CD14-positive monocyte (primary cell): ENCODE data around the gene IRAK3. TPM values are rescaled to one million over a fixed set of nuclear protein-coding genes. Genes with fewer than 3 reads are reported as not detected.

ENCODE experiments used
- DNase-seq, 3 donors: peaks; one replicate each; pipeline ENCODE4 v3.0.0-alpha.2; 2011 to 2022
- H2AFZ ChIP-seq: 2 replicates; pipeline ENCODE4 v1.6.0; 2012; ENCODE audit warnings: mild to moderate bottlenecking, low read depth, low read length, inconsistent platforms; ENCODE audit not compliant: insufficient read depth, poor library complexity, severe bottlenecking
- H3K27ac ChIP-seq, 2 donors: 1 replicate in 1 of 2; 2 replicates in 1 of 2; pipeline ENCODE4 v1.5.1; 2012 to 2013; ENCODE audit warnings: low read length in 2 of 2, control low read depth in 1 of 2, inconsistent platforms in 1 of 2, low read depth in 1 of 2, mild to moderate bottlenecking in 1 of 2
- H3K27me3 ChIP-seq, 2 donors: one replicate each; pipeline versions ENCODE4 v1.6.0 to v1.6.1; 2011 to 2013; ENCODE audit warnings: low read length in 2 of 2; ENCODE audit not compliant: control insufficient read depth in 2 of 2, insufficient read depth in 2 of 2
- H3K36me3 ChIP-seq, 2 donors: replicated peaks in 1 of 2; 1 replicate in 1 of 2; 2 replicates in 1 of 2; pipeline versions ENCODE4 v1.5.1 to v1.6.1; 2012 to 2013; ENCODE audit warnings: low read length in 2 of 2, control low read depth in 1 of 2, inconsistent platforms in 1 of 2, mild to moderate bottlenecking in 1 of 2; ENCODE audit not compliant: insufficient read depth in 2 of 2, control insufficient read depth in 1 of 2
- H3K4me1 ChIP-seq, 2 donors: 1 replicate in 1 of 2; 2 replicates in 1 of 2; pipeline versions ENCODE4 v1.5.1 to v1.6.1; 2012 to 2013; ENCODE audit warnings: low read length in 2 of 2, control low read depth in 1 of 2, inconsistent platforms in 1 of 2, mild to moderate bottlenecking in 1 of 2, moderate library complexity in 1 of 2; ENCODE audit not compliant: insufficient read depth in 2 of 2, control insufficient read depth in 1 of 2
- H3K4me2 ChIP-seq: replicated peaks from 2 replicates; pipeline ENCODE3; 2012; ENCODE audit warnings: low read length, moderate library complexity, mild to moderate bottlenecking; ENCODE audit not compliant: poor library complexity, severe bottlenecking; ENCODE audit errors: extremely low read depth
- H3K4me3 ChIP-seq, 3 experiments: fragments of 200-600 bp in 1 of 3; sonication (generic) in 1 of 3; replicated peaks in 1 of 3; 1 replicate in 2 of 3; 2 replicates in 1 of 3; pipeline ENCODE4 v1.5.1; 2011 to 2013; ENCODE audit warnings: low read length in 3 of 3, mild to moderate bottlenecking in 3 of 3, control low read depth in 2 of 3, low read depth in 2 of 3, inconsistent platforms in 1 of 3, moderate library complexity in 1 of 3
- H3K79me2 ChIP-seq: 2 replicates; pipeline ENCODE4 v1.6.0; 2012; ENCODE audit warnings: mild to moderate bottlenecking, control low read depth, inconsistent platforms, low read length, moderate library complexity; ENCODE audit not compliant: insufficient read depth
- H3K9ac ChIP-seq: 2 replicates; pipeline ENCODE4 v1.6.0; 2017; ENCODE audit warnings: low read length, mild to moderate bottlenecking; ENCODE audit not compliant: insufficient read depth, poor library complexity, severe bottlenecking
- H3K9me3 ChIP-seq, 2 donors: replicated peaks in 1 of 2; 1 replicate in 1 of 2; 2 replicates in 1 of 2; pipeline versions ENCODE4 v1.5.1 to v1.6.1; 2012 to 2013; ENCODE audit warnings: low read length in 2 of 2, control low read depth in 1 of 2; ENCODE audit not compliant: control insufficient read depth in 1 of 2, insufficient read depth in 1 of 2
- H4K20me1 ChIP-seq: 2 replicates; pipeline ENCODE4 v1.6.0; 2012; ENCODE audit warnings: mild to moderate bottlenecking, low read length, control low read depth, moderate library complexity; ENCODE audit not compliant: insufficient read depth
- H3K27ac Mint-ChIP-seq, 7 donors: one replicate each; pipeline ENCODE4 v1.8.0; 2020; ENCODE audit warnings: mild to moderate bottlenecking in 7 of 7, mixed read lengths in 7 of 7, moderate library complexity in 6 of 7, inconsistent platforms in 2 of 7
- H3K27me3 Mint-ChIP-seq, 3 donors: one replicate each; pipeline ENCODE4 v1.8.0; 2021 to 2022; ENCODE audit warnings: low read depth in 3 of 3, mild to moderate bottlenecking in 3 of 3, mixed read lengths in 3 of 3, moderate library complexity in 3 of 3, inconsistent platforms in 1 of 3
- H3K36me3 Mint-ChIP-seq, 2 donors: one replicate each; pipeline ENCODE4 v1.8.0; 2020; ENCODE audit warnings: mixed read lengths in 2 of 2, inconsistent platforms in 1 of 2, mild to moderate bottlenecking in 1 of 2
- H3K4me1 Mint-ChIP-seq: one replicate; pipeline ENCODE4 v1.8.0; 2020; ENCODE audit warnings: mild to moderate bottlenecking, mixed read lengths
- H3K4me3 Mint-ChIP-seq, 2 donors: one replicate each; pipeline ENCODE4 v1.8.0; 2020; ENCODE audit warnings: mild to moderate bottlenecking in 2 of 2, mixed read lengths in 2 of 2, moderate library complexity in 1 of 2
- H3K9me3 Mint-ChIP-seq, 7 donors: one replicate each; pipeline ENCODE4 v1.8.0; 2020 to 2022; ENCODE audit warnings: mixed read lengths in 7 of 7, mild to moderate bottlenecking in 6 of 7, moderate library complexity in 6 of 7, inconsistent platforms in 2 of 7
- CTCF ChIP-seq: fragments of 200-600 bp; IDR thresholded peaks from one replicate; pipeline ENCODE4 v1.8.0; 2022; ENCODE audit warnings: antibody characterized with exemption, mild to moderate bottlenecking
- WGBS: methylation state at CpG from one replicate; pipeline ENCODE4 v1.1.5; 2013; ENCODE audit warnings: missing lambda C conversion rate; ENCODE audit not compliant: insufficient coverage; 5-methylcytosine and 5-hydroxymethylcytosine counted together
- intact Hi-C, 2 donors: fragments of 100-400 bp; cut with micrococcal nuclease; formaldehyde crosslinking; loops; one replicate each; pipeline versions ENCODE4 v1.15.0 to v1.15.1; 2023
- polyA plus RNA-seq, 3 donors: library from polyadenylated mRNA; depleted of rRNA in 1 of 3; unstranded in 2 of 3; stranded (reverse) in 1 of 3; fragments of 300-500 nt in 2 of 3; fragments of >200 nt in 1 of 3; fragmentation: Illumina TruSeq in 2 of 3; gene quantifications; 1 replicate in 2 of 3; 2 replicates in 1 of 3; pipeline ENCODE4 v1.2.3, GENCODE V29; 2012 to 2021

Gene IRAK3
- polyA plus RNA-seq, 3 donors = 56.9 to 59.7 (median 58.0) TPM

DNA sequence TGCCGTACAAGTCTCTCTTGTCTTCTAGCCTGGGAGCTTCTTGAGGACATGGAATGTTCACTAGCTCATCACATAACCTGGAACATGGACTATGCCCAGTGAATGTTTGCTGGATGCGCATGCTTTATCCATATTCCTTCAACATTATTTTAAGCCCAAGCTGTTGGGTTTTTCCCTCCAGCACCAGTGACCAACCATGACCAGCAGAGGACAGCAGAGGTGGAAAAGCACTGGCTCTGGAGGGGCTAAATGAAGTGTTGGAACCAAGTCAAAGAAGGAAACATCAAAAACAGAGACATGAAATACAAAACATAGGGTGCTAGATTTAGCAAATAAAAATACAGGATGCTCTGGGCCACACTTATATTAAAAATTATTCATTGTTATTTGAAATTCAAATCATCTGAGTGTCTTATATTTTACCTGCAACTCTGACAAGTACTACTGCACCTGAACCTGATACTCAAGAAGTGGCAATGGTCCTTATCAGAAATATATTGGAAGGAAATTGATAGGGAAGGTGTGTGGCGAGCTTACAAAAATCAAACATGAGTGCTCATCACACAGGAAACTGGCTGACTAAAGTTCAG, 90.2 kb downstream of the IRAK3 start:
- Histone ChIP-seq H2AFZ (peak overlapping the region; percentile 36), H3K36me3 (no peaks in the 10 kb centered on the region), H3K9me3 (no peaks in the 10 kb centered on the region), H3K4me1 (peaks cover 31 to 44% of the 10 kb centered on the region in 2 donors), H3K27me3 (no peaks in the 10 kb centered on the region), H3K4me3 (no peak overlapping the region), H3K27ac (peak overlapping the region in 1 of 2 donors; percentile 56), H3K79me2 (no peaks in the 10 kb centered on the region), H3K4me2 (peak overlapping the region; percentile 8), H4K20me1 (no peaks in the 10 kb centered on the region), H3K9ac (no peak overlapping the region)
- H3K9me3 Mint-ChIP-seq = peaks cover 3 to 9% (median 7%) of the 10 kb centered on the region in 7 donors
- TF ChIP-seq CTCF = peak; percentile 72
- H3K36me3 Mint-ChIP-seq = peaks cover 0 to 5% of the 10 kb centered on the region in 2 donors
- H3K27me3 Mint-ChIP-seq = peaks cover 0 to 3% (median 1%) of the 10 kb centered on the region in 3 donors
- WGBS = 71% methylated on average over 1 of the region's 3 CpGs
- DNase-seq = peak in 1 of 3 donors; percentile 27
- intact Hi-C loops = no loop called here
- H3K4me1 Mint-ChIP-seq = peaks cover 49% of the 10 kb centered on the region
- H3K4me3 Mint-ChIP-seq = no peak overlapping the region
- H3K27ac Mint-ChIP-seq = peak overlapping the region in 3 of 7 donors; percentile 4 to 64 (median 55)

- Mint-ChIP-seq H3K4me3 (no peak overlapping the region), H3K36me3 (peaks cover 0 to 5% of the 10 kb centered on the region in 2 donors), H3K27ac (peak overlapping the region in 5 of 7 donors; percentile 14 to 78 (median 69)), H3K9me3 (peaks cover 2 to 9% (median 7%) of the 10 kb centered on the region in 7 donors), H3K27me3 (peaks cover 0 to 3% (median 0%) of the 10 kb centered on the region in 3 donors), H3K4me1 (peaks cover 38% of the 10 kb centered on the region)
- H3K4me1 ChIP-seq = peaks cover 27 to 35% of the 10 kb centered on the region in 2 donors
- peak overlapping the region in 1 of 2 donors; percentile 56 for H3K27ac ChIP-seq
- no peak overlapping the region for H3K4me2 ChIP-seq
- no peaks in the 10 kb centered on the region for H3K36me3 ChIP-seq
- H3K4me3 ChIP-seq = no peak overlapping the region
- H3K79me2 ChIP-seq = no peaks in the 10 kb centered on the region
- H4K20me1 ChIP-seq = no peaks in the 10 kb centered on the region
- no peak overlapping the region for H3K9ac ChIP-seq
- TF ChIP-seq CTCF = no peak
- intact Hi-C loops = no loop called here
- no CpG with 5 or more reads among the region's 1 CpG for WGBS
- H2AFZ ChIP-seq = no peak overlapping the region
- DNase-seq = peak; percentile 37 to 71 (median 70)
- H3K27me3 ChIP-seq = no peaks in the 10 kb centered on the region
- H3K9me3 ChIP-seq = no peaks in the 10 kb centered on the region
Measured at GRCh38 chr12:66280561-66280960, 91.5 kb downstream of the IRAK3 start.
